Kidney epithelial cell (primary cell): Measurements from ENCODE around the gene IQSEC1. TPM values are rescaled to one million over a fixed set of nuclear protein-coding genes. Genes with fewer than 3 reads are reported as not detected.

Experiments
- DNase-seq: peaks from one replicate; pipeline ENCODE4 v3.0.0-alpha.2; 2010; ENCODE audit warnings: low read depth
- H3K27me3 ChIP-seq: 2 replicates; pipeline ENCODE4 v1.6.0; 2011; ENCODE audit warnings: low read length; ENCODE audit not compliant: control insufficient read depth, insufficient read depth
- H3K36me3 ChIP-seq: 2 replicates; pipeline ENCODE4 v1.5.1; 2011; ENCODE audit warnings: low read length; ENCODE audit not compliant: control insufficient read depth, insufficient read depth
- H3K4me3 ChIP-seq: 2 replicates; pipeline ENCODE4 v1.5.1; 2011; ENCODE audit warnings: low read depth, mild to moderate bottlenecking, control low read depth, low read length
- CTCF ChIP-seq: IDR thresholded peaks from 2 replicates; pipeline ENCODE4 v1.5.1; 2011; ENCODE audit warnings: mild to moderate bottlenecking, moderate library complexity, low read length, control low read depth, inconsistent platforms; ENCODE audit not compliant: insufficient read depth, poor library complexity, severe bottlenecking
- total RNA-seq: library from RNA; depleted of rRNA; stranded (reverse); fragments of >200 nt; gene quantifications from 2 replicates; pipeline ENCODE4 v1.2.3, GENCODE V29; 2015

Gene IQSEC1
- total RNA-seq, 1 donor from 2014 or later = 14.9 TPM

- peak; percentile 23 for DNase-seq
- TF ChIP-seq CTCF = no peak
- Histone ChIP-seq H3K4me3 (no peak overlapping the region), H3K36me3 (no peaks in the 10 kb centered on the region), H3K27me3 (peaks cover 2% of the 10 kb centered on the region)
Observed at GRCh38 chr3:12894629-12895028, 178.6 kb downstream of the IQSEC1 start.

- TF ChIP-seq CTCF = no peak
- no peaks in the 10 kb centered on the region for H3K36me3 ChIP-seq
- peaks cover 2% of the 10 kb centered on the region for H3K27me3 ChIP-seq
- no peak overlapping the region for H3K4me3 ChIP-seq
- no peak for DNase-seq
Observed at GRCh38 chr3:12893852-12894251, 179.4 kb downstream of the IQSEC1 start.

GRCh38 chr3:12893247-12893646 lies 180.0 kb downstream of the IQSEC1 start:
- no peaks in the 10 kb centered on the region for H3K36me3 ChIP-seq
- no peak for TF ChIP-seq CTCF
- peaks cover 2% of the 10 kb centered on the region for H3K27me3 ChIP-seq
- DNase-seq = no peak
- H3K4me3 ChIP-seq = no peak overlapping the region

GRCh38 chr3:12892840-12893189 lies 180.4 kb downstream of the IQSEC1 start:
- no peak for DNase-seq
- TF ChIP-seq CTCF = no peak
- H3K4me3 ChIP-seq = no peak overlapping the region
- peaks cover 2% of the 10 kb centered on the region for H3K27me3 ChIP-seq
- H3K36me3 ChIP-seq = no peaks in the 10 kb centered on the region

- H3K4me3 ChIP-seq = no peak overlapping the region
Observed at GRCh38 chr3:12891985-12892839, 181.0 kb downstream of the IQSEC1 start.

More at GRCh38 chr3:12891985-12892839, 181.0 kb downstream of the IQSEC1 start:
- DNase-seq = no peak
- TF ChIP-seq CTCF = peak; percentile 89
- H3K36me3 ChIP-seq = no peaks in the 10 kb centered on the region
- peaks cover 2% of the 10 kb centered on the region for H3K27me3 ChIP-seq
